Activated naive CD4-positive, alpha-beta T cell treated with anti-CD3 and anti-CD28 coated beads, Interleukin-2, amount 50 U/mL, for 24 hours (primary cell): Measurements from ENCODE around the gene DGCR8.

Experiments
- H3K27ac Mint-ChIP-seq: one replicate; pipeline ENCODE4 v1.8.0; 2021; ENCODE audit warnings: mild to moderate bottlenecking, mixed read lengths
- H3K27me3 Mint-ChIP-seq: one replicate; pipeline ENCODE4 v1.8.0; 2021; ENCODE audit warnings: mixed read lengths
- H3K36me3 Mint-ChIP-seq: one replicate; pipeline ENCODE4 v1.8.0; 2021; ENCODE audit warnings: mixed read lengths
- H3K4me1 Mint-ChIP-seq: one replicate; pipeline ENCODE4 v1.8.0; 2021; ENCODE audit warnings: mixed read lengths
- H3K4me3 Mint-ChIP-seq: one replicate; pipeline ENCODE4 v1.8.0; 2021; ENCODE audit warnings: mild to moderate bottlenecking, mixed read lengths
- H3K9me3 Mint-ChIP-seq: one replicate; pipeline ENCODE4 v1.8.0; 2021; ENCODE audit warnings: mixed read lengths

DGCR8 gene

DNA sequence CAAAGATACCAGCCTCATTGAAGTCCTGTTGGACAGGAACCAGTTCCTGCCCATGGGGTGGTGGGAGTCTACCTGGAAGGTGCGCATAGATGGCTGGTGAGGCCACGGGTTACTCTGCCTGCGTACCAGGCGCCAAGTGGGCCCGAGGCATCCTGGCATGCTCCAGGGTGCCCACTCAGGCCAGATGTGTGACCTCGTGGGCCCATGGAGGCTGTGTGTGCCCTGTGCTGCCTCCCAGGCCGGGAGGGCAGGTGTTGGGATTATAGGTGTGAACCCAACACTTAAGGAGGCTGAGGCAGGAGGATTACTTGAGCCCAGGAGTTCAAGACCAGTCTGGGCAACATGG lies 36.1 kb upstream of the DGCR8 start:
- no peaks in the 10 kb centered on the region for H3K9me3 Mint-ChIP-seq
- H3K36me3 Mint-ChIP-seq: peaks cover 17% of the 10 kb centered on the region
- no peak overlapping the region for H3K4me3 Mint-ChIP-seq
- H3K27ac Mint-ChIP-seq: no peak overlapping the region
- no peaks in the 10 kb centered on the region for H3K27me3 Mint-ChIP-seq
- H3K4me1 Mint-ChIP-seq: peaks cover 14% of the 10 kb centered on the region

DNA sequence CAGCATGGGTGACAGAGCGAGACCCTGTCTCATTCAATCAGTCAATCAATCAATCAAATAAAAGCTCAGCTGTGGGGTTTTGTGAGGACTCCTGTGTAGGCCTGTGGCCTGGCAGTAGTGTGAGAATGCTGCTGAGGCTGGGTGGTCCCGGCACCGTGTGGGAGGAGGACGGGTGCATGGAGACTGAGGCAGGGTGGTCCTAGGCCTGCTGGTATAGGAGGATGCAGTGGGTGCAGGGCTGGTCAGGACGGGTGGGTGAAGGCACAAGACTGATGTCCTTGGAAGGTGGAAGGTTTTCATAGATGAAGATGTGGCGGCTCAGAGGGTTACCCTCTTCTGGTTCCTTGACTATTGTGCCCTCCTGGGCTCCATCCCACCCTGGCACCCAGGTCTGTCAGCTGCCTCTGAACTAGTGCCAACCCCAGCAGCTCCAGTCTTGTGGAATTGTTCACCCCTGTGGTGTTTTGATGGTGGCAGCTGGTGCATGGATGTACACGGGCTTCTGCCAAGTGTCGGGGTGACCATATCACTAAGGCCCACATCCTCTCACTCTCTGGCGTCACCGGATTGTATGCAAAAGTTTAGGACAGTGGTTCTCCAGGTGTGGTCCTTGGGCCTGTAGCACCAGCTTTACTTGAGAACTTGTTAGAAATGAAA lies 35.4 kb upstream of the DGCR8 start:
- Mint-ChIP-seq H3K9me3 (no peaks in the 10 kb centered on the region), H3K27me3 (no peaks in the 10 kb centered on the region), H3K36me3 (peaks cover 19% of the 10 kb centered on the region), H3K4me3 (no peak overlapping the region), H3K27ac (no peak overlapping the region), H3K4me1 (peaks cover 15% of the 10 kb centered on the region)

DNA sequence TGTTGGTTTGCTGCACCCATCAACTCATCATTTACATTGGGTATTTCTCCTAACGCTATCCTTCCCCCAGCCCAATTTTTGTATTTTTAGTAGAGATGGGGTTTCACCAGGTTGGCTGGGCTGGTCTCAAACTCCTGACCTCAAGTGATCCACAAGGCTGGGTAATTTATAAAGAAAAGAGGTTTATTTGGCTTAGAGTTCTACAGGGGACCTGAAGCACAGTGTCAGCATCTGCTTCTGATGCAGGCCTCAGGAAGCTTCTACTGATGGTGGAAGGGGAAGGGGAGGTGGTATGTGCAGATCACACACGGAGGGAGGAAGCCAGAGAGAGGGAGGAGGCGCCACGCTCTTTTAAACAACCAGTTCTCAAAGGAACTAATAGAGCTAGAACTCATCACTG lies 33.3 kb upstream of the DGCR8 start:
- H3K27me3 Mint-ChIP-seq: no peaks in the 10 kb centered on the region
- peaks cover 19% of the 10 kb centered on the region for H3K36me3 Mint-ChIP-seq
- no peak overlapping the region for H3K4me3 Mint-ChIP-seq
- H3K27ac Mint-ChIP-seq: no peak overlapping the region
- peaks cover 15% of the 10 kb centered on the region for H3K4me1 Mint-ChIP-seq
- no peaks in the 10 kb centered on the region for H3K9me3 Mint-ChIP-seq

DNA sequence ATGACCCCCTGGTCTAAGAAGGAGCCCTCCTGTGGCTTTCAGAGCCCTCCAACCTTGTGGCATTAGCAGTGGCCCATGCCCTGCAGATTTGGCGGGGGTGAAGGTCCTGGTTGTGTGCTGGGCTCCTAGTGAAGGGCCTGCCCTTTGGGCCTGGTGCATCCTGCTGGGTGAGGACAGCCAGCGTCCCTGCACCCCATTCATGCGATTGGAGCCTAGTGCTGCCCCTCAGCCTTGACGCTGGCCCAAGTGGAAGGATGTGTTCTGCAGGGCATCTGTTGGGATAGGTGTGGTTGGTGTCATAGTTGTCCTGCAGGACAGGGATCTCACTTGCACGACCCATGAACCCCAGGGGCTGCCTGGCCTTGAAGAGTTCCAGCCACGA lies 28.1 kb upstream of the DGCR8 start:
- peaks cover 11% of the 10 kb centered on the region for H3K4me1 Mint-ChIP-seq
- H3K4me3 Mint-ChIP-seq: no peak overlapping the region
- peaks cover 13% of the 10 kb centered on the region for H3K36me3 Mint-ChIP-seq
- no peak overlapping the region for H3K27ac Mint-ChIP-seq
- H3K27me3 Mint-ChIP-seq: no peaks in the 10 kb centered on the region
- no peaks in the 10 kb centered on the region for H3K9me3 Mint-ChIP-seq

DNA sequence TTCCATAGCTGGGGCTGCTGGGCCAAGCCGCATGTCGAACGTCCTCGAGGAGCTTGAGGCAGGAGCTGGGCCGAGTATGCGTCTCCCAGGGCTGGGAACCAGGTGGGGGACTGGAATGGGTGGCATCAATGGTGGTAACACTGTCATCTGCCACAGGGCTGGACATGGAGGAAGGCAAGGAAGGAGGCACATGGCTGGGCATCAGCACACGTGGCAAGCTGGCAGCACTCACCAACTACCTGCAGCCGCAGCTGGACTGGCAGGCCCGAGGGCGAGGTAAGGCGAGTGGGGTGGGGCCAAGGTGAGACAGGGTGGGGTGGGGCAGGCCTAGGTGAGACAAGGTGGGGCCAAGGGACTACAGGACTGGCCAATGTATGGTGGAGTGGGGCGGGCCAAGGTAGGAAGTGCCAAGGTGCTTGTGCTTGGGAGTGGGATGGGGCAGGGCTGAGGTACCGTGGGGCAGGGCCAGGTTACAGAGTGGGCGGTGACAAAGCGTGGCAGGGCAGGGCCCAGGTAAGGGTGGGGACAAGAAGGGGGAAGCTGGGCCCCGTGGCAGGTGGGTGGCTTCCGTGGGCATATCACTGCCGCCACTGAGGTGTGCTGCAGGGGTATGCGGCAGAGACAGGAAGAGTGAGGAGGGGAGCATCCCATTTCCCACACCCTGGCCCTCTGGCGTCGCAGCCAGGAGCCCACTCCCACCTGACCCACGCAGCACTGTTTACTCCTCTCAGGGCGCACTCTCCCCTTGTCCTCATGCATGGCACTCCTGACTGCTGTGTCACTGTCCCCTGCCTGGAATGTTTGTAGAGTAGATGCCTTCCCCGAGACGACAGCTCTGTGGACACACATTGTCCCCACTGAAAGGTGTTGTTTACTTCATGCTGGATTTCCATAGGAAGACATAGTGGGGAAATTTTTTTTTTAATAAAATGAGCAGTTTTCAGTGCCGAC lies 27.5 kb upstream of the DGCR8 start:
- Mint-ChIP-seq H3K27me3 (no peaks in the 10 kb centered on the region), H3K27ac (no peak overlapping the region), H3K4me1 (peaks cover 9% of the 10 kb centered on the region), H3K4me3 (no peak overlapping the region), H3K36me3 (peaks cover 12% of the 10 kb centered on the region), H3K9me3 (no peaks in the 10 kb centered on the region)

DNA sequence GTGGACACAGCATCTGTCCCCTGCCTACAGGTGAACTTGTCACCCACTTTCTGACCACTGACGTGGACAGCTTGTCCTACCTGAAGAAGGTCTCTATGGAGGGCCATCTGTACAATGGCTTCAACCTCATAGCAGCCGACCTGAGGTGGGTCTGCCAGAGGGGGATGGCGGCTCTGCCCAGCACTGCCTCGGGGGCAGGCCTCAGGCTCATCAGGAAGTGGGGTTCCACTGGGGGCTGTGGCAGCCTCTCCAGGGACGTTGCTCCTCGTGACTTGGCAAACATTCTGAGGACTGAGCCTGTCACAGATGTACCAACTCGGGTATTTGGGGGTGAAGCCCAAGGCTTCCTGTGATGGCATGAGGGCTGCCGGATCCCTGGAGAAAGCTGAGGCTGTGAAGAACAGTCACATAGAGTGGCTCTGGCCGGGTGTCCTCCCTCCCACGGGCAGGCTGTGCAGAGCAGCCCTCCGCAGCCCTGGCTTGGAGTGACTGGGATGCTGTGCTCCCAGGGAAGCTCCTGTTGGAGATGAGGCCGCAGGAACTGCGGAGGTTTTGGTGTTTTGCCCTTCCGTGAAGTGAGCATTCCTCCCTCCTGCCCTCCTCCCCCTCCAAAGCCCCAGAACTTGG lies 26.5 kb upstream of the DGCR8 start:
- Mint-ChIP-seq H3K27me3 (no peaks in the 10 kb centered on the region), H3K36me3 (peaks cover 5% of the 10 kb centered on the region), H3K4me3 (no peak overlapping the region), H3K27ac (no peak overlapping the region), H3K9me3 (no peaks in the 10 kb centered on the region), H3K4me1 (peaks cover 6% of the 10 kb centered on the region)

DNA sequence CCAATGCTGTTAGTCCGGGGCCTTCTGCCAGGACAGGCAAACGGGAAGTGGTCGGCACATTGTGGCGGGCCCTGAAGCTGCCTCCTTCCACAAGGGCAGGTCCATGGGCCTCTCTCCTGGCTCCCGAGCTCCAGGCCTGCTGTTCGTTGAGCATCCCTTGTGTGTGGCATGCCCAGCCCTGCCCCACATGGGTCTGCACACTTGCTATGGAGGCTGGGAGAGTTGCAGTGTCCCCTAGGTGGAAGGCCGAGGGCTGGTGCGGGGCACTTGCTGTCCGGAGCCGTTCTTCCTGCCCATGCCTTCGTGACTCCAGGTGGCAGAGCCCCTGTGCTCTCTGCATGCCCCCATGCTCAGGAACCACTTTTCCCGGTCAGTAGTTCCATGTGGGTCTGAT lies 26.0 kb upstream of the DGCR8 start:
- Mint-ChIP-seq H3K27ac (no peak overlapping the region), H3K4me3 (no peak overlapping the region)

DNA sequence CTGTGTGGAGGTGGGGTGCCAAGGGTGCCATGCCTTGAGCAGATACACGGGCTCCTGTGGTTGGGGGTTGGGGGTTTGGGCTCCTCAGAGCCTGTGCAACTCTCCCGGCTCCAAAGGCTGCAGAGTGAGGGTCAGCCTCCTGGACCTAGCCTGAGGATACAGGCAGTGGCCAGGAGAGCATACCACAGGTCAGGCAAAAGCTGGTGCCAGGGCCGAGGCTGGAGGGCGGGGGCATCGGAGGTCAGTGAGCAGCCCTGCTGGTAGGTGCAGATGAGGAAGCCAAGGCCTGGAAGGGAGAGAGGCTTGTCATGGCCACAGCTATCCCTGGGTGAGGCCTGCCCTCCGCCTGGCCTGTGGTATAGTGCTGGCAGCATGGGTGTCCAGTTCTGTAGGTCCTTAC lies 25.6 kb upstream of the DGCR8 start:
- Mint-ChIP-seq H3K4me1 (peaks cover 10% of the 10 kb centered on the region), H3K27me3 (no peaks in the 10 kb centered on the region), H3K9me3 (no peaks in the 10 kb centered on the region), H3K4me3 (no peak overlapping the region), H3K27ac (no peak overlapping the region), H3K36me3 (peaks cover 3% of the 10 kb centered on the region)

More for the DNA sequence above, 26.0 kb upstream of the DGCR8 start:
- no peaks in the 10 kb centered on the region for H3K9me3 Mint-ChIP-seq
- peaks cover 6% of the 10 kb centered on the region for H3K4me1 Mint-ChIP-seq
- no peaks in the 10 kb centered on the region for H3K27me3 Mint-ChIP-seq
- peaks cover 4% of the 10 kb centered on the region for H3K36me3 Mint-ChIP-seq

DNA sequence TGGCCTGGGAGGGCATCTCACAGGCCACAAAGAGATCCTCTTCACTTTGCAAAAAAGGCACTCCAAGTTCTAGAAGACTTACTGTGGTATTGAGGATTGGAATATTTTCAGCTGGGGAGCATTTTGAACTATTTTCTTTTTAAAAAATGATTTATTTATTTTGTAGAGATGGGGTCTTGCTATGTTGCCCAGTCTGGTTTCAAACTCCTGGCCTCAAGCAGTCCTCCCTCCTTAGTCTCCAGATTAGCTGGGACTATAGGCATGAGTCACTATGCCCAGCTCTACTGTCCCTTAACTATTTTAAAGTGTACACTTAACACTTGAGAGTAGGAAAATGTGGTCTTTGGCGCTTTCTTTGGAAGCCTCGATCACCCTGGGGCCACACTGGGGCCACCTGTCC lies 24.9 kb upstream of the DGCR8 start:
- no peaks in the 10 kb centered on the region for H3K27me3 Mint-ChIP-seq
- no peaks in the 10 kb centered on the region for H3K9me3 Mint-ChIP-seq
- H3K27ac Mint-ChIP-seq: no peak overlapping the region
- H3K4me1 Mint-ChIP-seq: peaks cover 11% of the 10 kb centered on the region
- H3K36me3 Mint-ChIP-seq: peaks cover 3% of the 10 kb centered on the region
- no peak overlapping the region for H3K4me3 Mint-ChIP-seq

DNA sequence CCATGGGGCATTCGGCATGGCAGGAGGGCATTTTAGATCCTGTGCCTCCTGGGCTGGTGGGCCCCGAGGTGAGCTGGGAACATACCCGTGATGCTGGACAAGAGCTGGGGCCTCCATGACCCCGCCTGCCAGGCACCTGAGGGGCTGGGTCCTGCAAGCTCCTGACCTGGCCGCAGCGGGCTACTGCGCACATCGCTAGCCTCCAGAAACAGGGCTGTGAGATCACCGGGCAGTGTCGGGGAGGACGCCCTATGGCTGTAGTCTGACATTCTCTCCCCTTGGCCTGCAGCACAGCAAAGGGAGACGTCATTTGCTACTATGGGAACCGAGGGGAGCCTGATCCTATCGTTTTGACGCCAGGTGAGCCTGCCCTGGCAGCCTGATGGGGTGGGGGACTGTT lies 24.4 kb upstream of the DGCR8 start:
- Mint-ChIP-seq H3K36me3 (peaks cover 3% of the 10 kb centered on the region), H3K4me3 (no peak overlapping the region), H3K4me1 (peaks cover 11% of the 10 kb centered on the region), H3K27ac (no peak overlapping the region), H3K9me3 (no peaks in the 10 kb centered on the region), H3K27me3 (no peaks in the 10 kb centered on the region)

DNA sequence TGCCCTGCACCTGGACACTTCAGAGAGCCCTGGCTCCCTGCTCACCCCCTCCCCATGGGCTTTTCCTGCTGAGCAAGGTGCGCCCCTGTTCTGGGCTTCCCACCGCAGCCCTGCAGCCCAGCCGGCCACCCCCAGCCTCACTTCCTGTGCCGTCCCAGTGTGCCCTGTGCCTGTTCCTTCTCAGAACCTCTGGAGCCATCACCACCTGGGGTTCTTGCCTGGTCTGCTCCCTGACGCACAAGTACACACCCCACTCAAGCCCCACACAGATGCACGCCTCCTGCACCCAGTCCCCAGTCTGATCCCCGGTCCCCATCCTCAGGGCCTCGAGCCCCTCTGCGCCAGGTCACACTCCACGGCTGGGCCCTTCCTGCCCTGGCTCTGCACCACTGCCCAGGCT lies 23.9 kb upstream of the DGCR8 start:
- Mint-ChIP-seq H3K27ac (no peak overlapping the region), H3K36me3 (peaks cover 3% of the 10 kb centered on the region), H3K4me3 (no peak overlapping the region), H3K4me1 (peaks cover 11% of the 10 kb centered on the region), H3K27me3 (no peaks in the 10 kb centered on the region), H3K9me3 (no peaks in the 10 kb centered on the region)

DNA sequence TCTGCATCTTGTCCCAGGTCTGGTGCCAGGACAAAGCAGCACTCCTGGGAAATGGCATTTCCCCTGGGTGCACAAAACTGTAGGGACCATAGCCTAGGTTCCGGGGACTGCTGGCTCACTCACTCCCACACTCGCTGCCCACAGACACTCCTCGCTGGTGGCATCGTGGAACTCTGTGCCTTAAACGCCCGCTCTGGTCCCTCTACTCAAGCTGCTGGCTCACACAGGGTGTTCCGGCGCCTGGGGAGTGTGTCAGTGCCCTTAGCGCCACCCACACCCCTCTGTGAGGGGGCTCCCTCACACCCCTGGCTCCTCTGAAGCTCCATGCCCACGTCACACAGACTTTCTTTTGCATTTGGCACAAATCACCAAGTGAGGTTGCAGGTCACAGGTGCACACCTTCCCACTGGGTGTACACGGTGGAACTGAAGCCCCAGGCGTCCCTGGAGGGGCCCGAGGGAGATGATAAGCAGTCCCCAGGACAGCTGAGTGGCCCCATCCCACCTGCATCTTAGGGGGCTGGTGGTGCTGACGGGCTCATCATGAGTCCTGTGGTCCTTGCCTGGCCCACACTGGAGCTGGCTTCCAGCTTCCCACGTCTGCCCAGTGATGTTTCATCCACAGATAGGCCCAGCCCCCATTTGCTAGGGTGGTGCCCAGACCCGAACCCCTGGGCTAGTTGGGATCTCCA lies 23.2 kb upstream of the DGCR8 start:
- peaks cover 3% of the 10 kb centered on the region for H3K36me3 Mint-ChIP-seq

DNA sequence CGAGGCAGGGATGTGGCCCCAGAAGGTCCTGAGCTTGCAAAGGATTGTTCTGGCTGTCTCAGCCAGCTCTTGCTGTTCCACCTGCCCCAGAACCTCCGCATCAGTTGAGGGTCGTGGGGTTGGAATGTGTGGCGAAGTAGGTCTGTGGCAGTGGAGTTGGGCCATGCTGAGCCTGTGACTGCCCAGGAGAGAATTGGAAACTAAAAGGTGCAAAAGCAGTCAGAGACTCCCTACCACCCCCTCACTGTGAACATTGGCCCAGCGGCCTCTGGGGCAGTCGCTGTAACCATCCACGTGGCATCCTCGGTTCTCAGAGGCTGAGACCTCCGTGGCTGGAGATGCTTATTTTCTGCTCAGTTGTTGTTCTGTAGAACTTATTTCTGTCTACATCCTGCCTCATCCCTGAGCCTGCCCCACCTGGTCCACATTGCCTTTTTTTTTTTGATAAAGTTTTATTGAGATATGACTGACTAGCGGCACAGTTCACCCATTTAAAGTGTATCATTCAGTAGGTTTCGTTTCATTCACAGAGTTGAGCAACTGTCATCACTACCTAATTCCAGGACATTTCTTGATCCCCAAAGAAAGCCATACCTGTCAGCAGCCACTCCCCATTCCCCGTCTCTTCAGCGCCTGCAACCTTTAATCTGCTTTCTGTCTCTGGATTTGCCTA lies 22.3 kb upstream of the DGCR8 start:
- Mint-ChIP-seq H3K27ac (no peak overlapping the region), H3K36me3 (peaks cover 3% of the 10 kb centered on the region), H3K9me3 (no peaks in the 10 kb centered on the region), H3K27me3 (no peaks in the 10 kb centered on the region), H3K4me3 (no peak overlapping the region), H3K4me1 (peaks cover 11% of the 10 kb centered on the region)

More for the DNA sequence above, 23.2 kb upstream of the DGCR8 start:
- no peak overlapping the region for H3K4me3 Mint-ChIP-seq
- H3K27me3 Mint-ChIP-seq: no peaks in the 10 kb centered on the region
- H3K9me3 Mint-ChIP-seq: no peaks in the 10 kb centered on the region
- peaks cover 11% of the 10 kb centered on the region for H3K4me1 Mint-ChIP-seq
- H3K27ac Mint-ChIP-seq: no peak overlapping the region

DNA sequence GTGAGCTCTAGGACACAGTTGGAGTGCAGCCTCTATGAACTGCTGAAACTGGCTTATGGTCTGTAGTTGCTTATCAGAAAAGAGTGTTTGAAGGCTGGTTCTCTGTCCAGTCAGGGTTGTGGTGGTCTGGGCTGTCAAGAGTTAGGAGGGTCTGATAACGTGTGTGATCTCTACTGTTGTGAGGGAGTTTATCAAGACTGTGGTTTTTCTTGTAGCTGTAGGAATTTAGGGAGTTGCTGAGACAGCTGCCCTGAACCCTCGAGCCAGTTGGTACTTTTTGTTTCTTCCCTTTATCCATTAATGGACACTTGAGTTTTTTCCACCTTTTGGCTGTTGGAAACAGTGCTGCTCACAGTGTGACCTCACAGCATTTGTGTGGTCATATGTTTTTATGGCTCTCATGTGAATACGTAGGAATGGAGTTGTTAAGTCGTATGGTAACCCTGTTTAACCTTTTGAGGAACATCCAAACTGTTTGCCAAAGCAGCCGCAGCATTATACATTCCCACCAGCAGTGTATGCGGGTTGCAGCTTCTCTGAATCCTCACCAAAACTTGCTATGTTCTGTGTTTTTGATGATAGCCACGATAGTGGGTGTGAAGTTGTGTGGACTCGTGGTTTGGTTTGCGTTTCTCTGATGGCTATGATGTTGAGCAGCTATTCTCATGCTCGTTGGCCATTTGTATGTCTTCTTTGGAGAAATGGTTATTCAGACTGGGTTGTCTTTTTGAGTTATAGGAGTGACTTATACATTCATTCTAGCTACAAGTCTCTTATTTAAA lies 20.9 kb upstream of the DGCR8 start:
- Mint-ChIP-seq H3K27ac (no peak overlapping the region), H3K4me1 (peaks cover 11% of the 10 kb centered on the region), H3K36me3 (peaks cover 3% of the 10 kb centered on the region), H3K9me3 (no peaks in the 10 kb centered on the region), H3K27me3 (no peaks in the 10 kb centered on the region), H3K4me3 (no peak overlapping the region)
